KMS-11 (cell line): ENCODE data around the gene ATG2B.

Source experiments
- H2AFZ ChIP-seq: fragments of 200-600 bp; sonication (generic); 2 replicates; pipeline ENCODE4 v1.6.1; 2016; ENCODE audit warnings: antibody characterized with exemption, mixed run types, low read depth
- H3K27ac ChIP-seq: fragments of 200-600 bp; sonication (generic); 2 replicates; pipeline ENCODE4 v1.6.1; 2016; ENCODE audit warnings: mild to moderate bottlenecking, mixed run types
- H3K27me3 ChIP-seq: fragments of 200-600 bp; sonication (generic); 2 replicates; pipeline ENCODE4 v1.6.1; 2017; ENCODE audit warnings: mild to moderate bottlenecking, low read depth, mixed run types, moderate library complexity; ENCODE audit not compliant: insufficient read depth
- H3K36me3 ChIP-seq: fragments of 200-600 bp; sonication (generic); 2 replicates; pipeline ENCODE4 v1.6.1; 2017; ENCODE audit warnings: mild to moderate bottlenecking, mixed run types; ENCODE audit not compliant: insufficient read depth
- H3K4me1 ChIP-seq: fragments of 200-600 bp; sonication (generic); 2 replicates; pipeline ENCODE4 v1.6.1; 2016; ENCODE audit warnings: mild to moderate bottlenecking, low read depth, mixed run types; ENCODE audit not compliant: poor library complexity, severe bottlenecking
- H3K4me2 ChIP-seq: fragments of 200-600 bp; sonication (generic); 2 replicates; pipeline ENCODE4 v1.7.0; 2016; ENCODE audit warnings: mild to moderate bottlenecking, mixed run types
- H3K4me3 ChIP-seq: fragments of 200-600 bp; sonication (generic); IDR thresholded peaks from 2 replicates; pipeline ENCODE4 v1.6.1; 2017; ENCODE audit warnings: low read depth, low read length, mixed read lengths; ENCODE audit not compliant: insufficient read depth
- H3K79me2 ChIP-seq: fragments of 200-600 bp; sonication (generic); 2 replicates; pipeline ENCODE4 v1.6.1; 2016; ENCODE audit warnings: low read depth, mixed run types; ENCODE audit not compliant: insufficient read depth
- H3K9ac ChIP-seq: fragments of 200-600 bp; sonication (generic); 2 replicates; pipeline ENCODE4 v1.6.1; 2016; ENCODE audit warnings: mild to moderate bottlenecking, mixed run types
- H4K20me1 ChIP-seq: fragments of 200-600 bp; sonication (generic); 2 replicates; pipeline ENCODE4 v1.6.1; 2016; ENCODE audit warnings: mild to moderate bottlenecking, mixed run types; ENCODE audit not compliant: insufficient read depth
- CTCF ChIP-seq: fragments of 200-600 bp; sonication (generic); conservative IDR thresholded peaks from 2 replicates; pipeline ENCODE4 v1.6.1; 2017; ENCODE audit warnings: low read depth, mild to moderate bottlenecking, antibody characterized with exemption, low read length, moderate library complexity, mixed read lengths

Gene ATG2B

GRCh38 chr14:96263347-96264199, 99.6 kb downstream of the ATG2B start:
- H3K9ac ChIP-seq: no peak overlapping the region
- no peaks in the 10 kb centered on the region for H3K4me1 ChIP-seq
- H3K36me3 ChIP-seq: no peaks in the 10 kb centered on the region
- no peak overlapping the region for H3K27ac ChIP-seq
- TF ChIP-seq CTCF: no peak
- H3K27me3 ChIP-seq: no peaks in the 10 kb centered on the region
- H2AFZ ChIP-seq: no peak overlapping the region
- H4K20me1 ChIP-seq: no peaks in the 10 kb centered on the region
- H3K4me3 ChIP-seq: no peak overlapping the region
- H3K4me2 ChIP-seq: no peak overlapping the region
- no peaks in the 10 kb centered on the region for H3K79me2 ChIP-seq

- H3K36me3 ChIP-seq: no peaks in the 10 kb centered on the region
- H3K27me3 ChIP-seq: no peaks in the 10 kb centered on the region
- no peak overlapping the region for H3K4me3 ChIP-seq
- H3K27ac ChIP-seq: no peak overlapping the region
- no peaks in the 10 kb centered on the region for H3K4me1 ChIP-seq
- H3K79me2 ChIP-seq: no peaks in the 10 kb centered on the region
- H3K9ac ChIP-seq: no peak overlapping the region
- TF ChIP-seq CTCF: no peak
- no peak overlapping the region for H3K4me2 ChIP-seq
- no peak overlapping the region for H2AFZ ChIP-seq
- H4K20me1 ChIP-seq: no peaks in the 10 kb centered on the region
Observed at GRCh38 chr14:96261772-96262655, 101.1 kb downstream of the ATG2B start.

- Histone ChIP-seq H3K9ac (no peak overlapping the region), H4K20me1 (no peaks in the 10 kb centered on the region), H3K4me2 (no peak overlapping the region), H3K79me2 (no peaks in the 10 kb centered on the region), H2AFZ (no peak overlapping the region), H3K27me3 (no peaks in the 10 kb centered on the region), H3K4me1 (no peaks in the 10 kb centered on the region), H3K4me3 (no peak overlapping the region), H3K36me3 (no peaks in the 10 kb centered on the region), H3K27ac (no peak overlapping the region)
- TF ChIP-seq CTCF: no peak
Observed at GRCh38 chr14:96261053-96261452, 102.1 kb downstream of the ATG2B start.

- Histone ChIP-seq H4K20me1 (no peaks in the 10 kb centered on the region), H3K27ac (no peak overlapping the region), H3K4me2 (no peak overlapping the region), H3K4me1 (no peaks in the 10 kb centered on the region), H3K9ac (no peak overlapping the region), H2AFZ (no peak overlapping the region), H3K27me3 (no peaks in the 10 kb centered on the region), H3K79me2 (no peaks in the 10 kb centered on the region), H3K36me3 (no peaks in the 10 kb centered on the region), H3K4me3 (no peak overlapping the region)
- TF ChIP-seq CTCF: no peak
Observed at GRCh38 chr14:96260341-96260821, 102.8 kb downstream of the ATG2B start.
